AG09319 (cell line): ENCODE data around the gene MRPL34.

Experiments used
- DNase-seq: peaks from one replicate; pipeline ENCODE4 v3.0.0-alpha.2; 2010; ENCODE audit warnings: low read depth; ENCODE audit errors: extremely low read depth
- CTCF ChIP-seq: IDR thresholded peaks from 2 replicates; pipeline ENCODE4 v1.5.1; 2011; ENCODE audit warnings: low read depth, mild to moderate bottlenecking, inconsistent platforms, low read length, moderate library complexity

MRPL34 gene

GRCh38 chr19:17296273-17296672, 9.4 kb upstream of the MRPL34 start:
- no peak for DNase-seq
- no peak; the same call in 1 of the 2 replicates for TF ChIP-seq CTCF

GRCh38 chr19:17296976-17297375, 8.7 kb upstream of the MRPL34 start:
- DNase-seq, result no peak
- no peak for TF ChIP-seq CTCF

GRCh38 chr19:17300992-17301619, 4.6 kb upstream of the MRPL34 start:
- no peak for TF ChIP-seq CTCF
- DNase-seq, result no peak

GRCh38 chr19:17302391-17303166, 3.1 kb upstream of the MRPL34 start:
- no peak for DNase-seq
- no peak for TF ChIP-seq CTCF

GRCh38 chr19:17303167-17303939, 2.3 kb upstream of the MRPL34 start, which contains the start of gene ABHD8:
TSS of gene ABHD8 (minus strand) at chr19:17303425. CDS start at chr19:17301616, 1,809 bp downstream.
- peak; percentile 33 for TF ChIP-seq CTCF
- DNase-seq, result peak; percentile 89

- no peak for TF ChIP-seq CTCF
- DNase-seq, result no peak
These were observed 1.8 kb upstream of the MRPL34 start for GRCh38 chr19:17303940-17304267.
